GM23248 (cell line): Measurements from ENCODE around the gene MICAL2. TPM values are rescaled to one million over a fixed set of nuclear protein-coding genes. Genes with fewer than 3 reads are reported as not detected.

Experiments used
- DNase-seq: peaks from one replicate; pipeline ENCODE4 v3.0.0-alpha.2; 2015
- H2AFZ ChIP-seq: fragments of 200-600 bp; sonication (generic); 2 replicates; pipeline ENCODE4 v1.6.1; 2016; ENCODE audit warnings: antibody characterized with exemption
- H3F3A ChIP-seq: fragments of 200-600 bp; sonication (generic); 2 replicates; pipeline ENCODE4 v1.6.1; 2016; ENCODE audit warnings: mild to moderate bottlenecking, antibody characterized with exemption, mixed run types; ENCODE audit not compliant: insufficient read depth
- H3K27ac ChIP-seq: fragments of 200-600 bp; sonication (generic); 2 replicates; pipeline ENCODE4 v1.5.1; 2016; ENCODE audit warnings: mild to moderate bottlenecking
- H3K27me3 ChIP-seq: fragments of 200-600 bp; sonication (generic); replicated peaks from 2 replicates; pipeline ENCODE4 v1.6.1; 2016; ENCODE audit warnings: mild to moderate bottlenecking; ENCODE audit not compliant: insufficient read depth
- H3K36me3 ChIP-seq: fragments of 200-600 bp; sonication (generic); 2 replicates; pipeline ENCODE4 v1.6.1; 2016; ENCODE audit warnings: low read depth, mild to moderate bottlenecking
- H3K4me1 ChIP-seq: fragments of 200-600 bp; sonication (generic); 2 replicates; pipeline ENCODE4 v1.6.1; 2016; ENCODE audit warnings: mild to moderate bottlenecking; ENCODE audit not compliant: insufficient read depth
- H3K4me2 ChIP-seq: fragments of 200-600 bp; sonication (generic); one replicate; pipeline ENCODE4 v1.6.1; 2016; ENCODE audit warnings: mild to moderate bottlenecking; ENCODE audit not compliant: unreplicated experiment
- H3K4me3 ChIP-seq: fragments of 200-600 bp; sonication (generic); 2 replicates; pipeline ENCODE4 v1.5.1; 2016; ENCODE audit warnings: mild to moderate bottlenecking
- H3K79me2 ChIP-seq: fragments of 200-600 bp; sonication (generic); 2 replicates; pipeline ENCODE4 v1.6.1; 2016; ENCODE audit warnings: mild to moderate bottlenecking; ENCODE audit not compliant: insufficient read depth
- H3K9ac ChIP-seq: fragments of 200-600 bp; sonication (generic); 2 replicates; pipeline ENCODE4 v1.6.1; 2016; ENCODE audit warnings: mild to moderate bottlenecking
- H3K9me2 ChIP-seq: fragments of 200-600 bp; sonication (generic); 2 replicates; pipeline ENCODE4 v1.6.1; 2016; ENCODE audit warnings: mixed run types, mild to moderate bottlenecking, moderate library complexity; ENCODE audit not compliant: insufficient read depth
- H3K9me3 ChIP-seq: fragments of 200-600 bp; sonication (generic); one replicate; pipeline ENCODE4 v1.6.1; 2017; ENCODE audit warnings: low read depth
- H4K20me1 ChIP-seq: fragments of 200-600 bp; sonication (generic); 2 replicates; pipeline ENCODE4 v1.6.0; 2016; ENCODE audit not compliant: insufficient read depth
- EZH2 ChIP-seq: fragments of 200-600 bp; sonication (generic); IDR thresholded peaks from 2 replicates; pipeline ENCODE4 v1.6.1; 2018; ENCODE audit warnings: antibody characterized with exemption, mild to moderate bottlenecking; ENCODE audit not compliant: insufficient read depth, poor library complexity, severe bottlenecking
- EZH2phosphoT487 ChIP-seq: fragments of 200-600 bp; sonication (generic); IDR thresholded peaks from 2 replicates; pipeline ENCODE4 v1.6.1; 2018; ENCODE audit warnings: antibody characterized with exemption, moderate library complexity, mild to moderate bottlenecking, low read depth; ENCODE audit not compliant: insufficient read depth
- WGBS, 2 experiments: methylation state at CpG; one replicate each; pipeline ENCODE4 v1.1.6; 2015 to 2017; ENCODE audit warnings: low lambda C conversion rate in 2 of 2, low coverage in 1 of 2; ENCODE audit errors: missing lambda C conversion rate in 2 of 2; 5-methylcytosine and 5-hydroxymethylcytosine counted together
- in situ Hi-C: fragments of 300-500 bp; cut with MboI; formaldehyde crosslinking; loops from 2 replicates; pipeline ENCODE4 v1.15.0; 2020
- polyA plus RNA-seq: library from polyadenylated mRNA; unstranded; fragments of >200 nt; fragmentation: Nextera tagmentation; extraction: Ambion mirVana; gene quantifications from 2 replicates; pipeline ENCODE4 v1.2.1, GENCODE V29; 2016
- total RNA-seq: library from RNA; depleted of rRNA; stranded (reverse); fragments of >200 nt; shearing (Covaris generic); gene quantifications from 2 replicates; pipeline ENCODE4 v1.2.3, GENCODE V29; 2014

The MICAL2 gene
- total and polyA plus RNA-seq, 2 experiments from 2014 or later: 83.3 to 158 TPM

GRCh38 chr11:12163181-12163941, 53.0 kb downstream of the MICAL2 start:
- Histone ChIP-seq H3F3A (peaks cover 78% of the 10 kb centered on the region), H3K27ac (peak overlapping the region; percentile 96), H3K4me1 (peaks cover 65% of the 10 kb centered on the region), H3K9me2 (no peaks in the 10 kb centered on the region), H3K4me3 (no peak overlapping the region), H3K36me3 (peaks cover 16% of the 10 kb centered on the region), H4K20me1 (no peaks in the 10 kb centered on the region), H3K9ac (peak overlapping the region; percentile 74), H3K9me3 (no peaks in the 10 kb centered on the region), H3K27me3 (no peaks in the 10 kb centered on the region), H2AFZ (no peak overlapping the region), H3K4me2 (peak overlapping the region; percentile 50), H3K79me2 (peaks cover 74% of the 10 kb centered on the region)
- in situ Hi-C loops: no loop called here
- TF ChIP-seq EZH2 (no peak), EZH2phosphoT487 (no peak)
- 87 to 89% methylated on average over 13 of the region's 13 CpGs for WGBS, 2 experiments
- DNase-seq: peak; percentile 65

- H3K4me2 ChIP-seq: peak overlapping the region; percentile 50
- H3K9me2 ChIP-seq: no peaks in the 10 kb centered on the region
- TF ChIP-seq EZH2phosphoT487 (0 out of 2 replicates have a peak, but pooled peaks have one; percentile 40), EZH2 (no peak)
- no peaks in the 10 kb centered on the region for H3K27me3 ChIP-seq
- H3K36me3 ChIP-seq: peaks cover 16% of the 10 kb centered on the region
- in situ Hi-C loops: no loop called here
- H3K4me3 ChIP-seq: no peak overlapping the region
- peak overlapping the region; percentile 96 for H3K27ac ChIP-seq
- H4K20me1 ChIP-seq: no peaks in the 10 kb centered on the region
- peaks cover 68% of the 10 kb centered on the region for H3F3A ChIP-seq
- WGBS, 2 experiments: 71 to 75% methylated on average over 9 of the region's 9 CpGs
- no peak overlapping the region for H2AFZ ChIP-seq
- peaks cover 74% of the 10 kb centered on the region for H3K79me2 ChIP-seq
- H3K9ac ChIP-seq: peak overlapping the region; percentile 74
- H3K9me3 ChIP-seq: no peaks in the 10 kb centered on the region
- H3K4me1 ChIP-seq: peaks cover 55% of the 10 kb centered on the region
- peak; percentile 88 for DNase-seq
Measured at GRCh38 chr11:12164061-12165014, 53.9 kb downstream of the MICAL2 start.

GRCh38 chr11:12165237-12165875, 55.0 kb downstream of the MICAL2 start:
- no peaks in the 10 kb centered on the region for H4K20me1 ChIP-seq
- no peak overlapping the region for H3K4me2 ChIP-seq
- H3K36me3 ChIP-seq: peaks cover 16% of the 10 kb centered on the region
- H3F3A ChIP-seq: peaks cover 71% of the 10 kb centered on the region
- DNase-seq: no peak
- in situ Hi-C loops: no loop called here
- 88% methylated on average over 8 of the region's 8 CpGs for WGBS, 2 experiments
- no peak overlapping the region for H3K9ac ChIP-seq
- H3K79me2 ChIP-seq: peaks cover 76% of the 10 kb centered on the region
- no peaks in the 10 kb centered on the region for H3K9me2 ChIP-seq
- H3K4me3 ChIP-seq: no peak overlapping the region
- TF ChIP-seq EZH2: no peak
- TF ChIP-seq EZH2phosphoT487: no peak
- H3K4me1 ChIP-seq: peaks cover 46% of the 10 kb centered on the region
- no peak overlapping the region for H2AFZ ChIP-seq
- H3K27me3 ChIP-seq: no peaks in the 10 kb centered on the region
- no peaks in the 10 kb centered on the region for H3K9me3 ChIP-seq
- H3K27ac ChIP-seq: peak overlapping the region; percentile 96
